ENCODE data around the gene ELAVL1. TPM values are rescaled to one million over a fixed set of nuclear protein-coding genes. Genes with fewer than 3 reads are reported as not detected.

Gene ELAVL1
- total RNA-seq, 1 experiment from 2014 or later, result 75.3 TPM

GRCh38 chr19:7986321-7987113 is 18.9 kb downstream of the ELAVL1 start:
- peak; percentile 71 for DNase-seq (ENCODE audit: low read depth)

DNA sequence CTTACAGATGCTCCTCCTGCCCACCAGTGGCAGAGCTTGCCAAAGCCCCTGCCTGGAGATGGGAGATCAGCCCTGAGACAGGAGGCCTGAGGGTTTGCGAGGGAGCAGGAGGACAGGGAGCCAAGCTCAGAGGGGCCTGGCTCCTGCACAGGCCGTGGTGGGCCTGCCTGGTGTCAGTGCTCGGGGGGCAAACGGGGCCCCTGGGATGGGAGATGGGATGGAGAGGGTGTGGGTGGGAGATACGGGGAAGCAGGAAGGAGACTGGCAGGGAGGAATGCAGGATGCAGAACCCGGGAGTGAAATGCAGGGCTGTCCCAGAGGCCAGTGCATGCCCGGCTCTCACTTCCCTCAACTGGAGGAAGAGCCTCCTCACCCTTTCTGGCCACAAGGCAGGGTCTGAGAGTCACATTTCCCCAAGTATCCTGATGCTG is 19.9 kb downstream of the ELAVL1 start:
- no peak for DNase-seq (ENCODE audit: low read depth)

GRCh38 chr19:7983995-7984837 is 21.2 kb downstream of the ELAVL1 start:
- no peak for DNase-seq (ENCODE audit: low read depth)

DNA sequence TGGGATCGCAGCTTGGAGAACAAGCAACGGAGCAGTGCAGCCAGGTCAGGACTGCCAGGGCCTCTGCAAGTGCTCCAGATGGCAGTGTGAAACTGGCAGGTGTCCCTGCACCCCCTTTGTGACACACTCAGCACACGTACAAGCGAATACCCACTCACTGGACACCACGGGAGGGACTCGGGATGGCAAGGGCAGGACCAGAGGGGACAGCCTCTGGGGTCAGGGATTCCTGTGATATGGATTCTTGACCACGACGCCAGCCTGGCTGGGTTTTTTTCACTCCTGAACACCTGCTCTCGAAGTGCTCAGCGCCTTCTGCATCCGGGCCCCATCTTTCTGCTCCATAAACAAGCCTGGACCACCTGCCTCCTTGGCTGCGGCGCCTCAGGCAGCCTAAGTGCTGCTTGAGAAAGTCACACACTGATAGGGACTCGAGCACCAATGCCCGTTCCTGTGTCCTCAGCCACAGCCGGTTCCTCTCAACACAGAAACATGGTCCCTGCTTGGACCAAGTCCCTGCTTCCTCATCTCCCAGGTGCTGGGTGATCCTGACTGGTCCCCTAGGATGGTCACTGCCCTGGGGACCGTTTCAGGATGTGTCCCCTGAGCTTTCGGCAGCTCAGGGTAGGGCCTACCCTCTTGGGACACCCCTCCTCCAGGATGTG is 22.0 kb downstream of the ELAVL1 start:
- DNase-seq (ENCODE audit: low read depth), result no peak

DNA sequence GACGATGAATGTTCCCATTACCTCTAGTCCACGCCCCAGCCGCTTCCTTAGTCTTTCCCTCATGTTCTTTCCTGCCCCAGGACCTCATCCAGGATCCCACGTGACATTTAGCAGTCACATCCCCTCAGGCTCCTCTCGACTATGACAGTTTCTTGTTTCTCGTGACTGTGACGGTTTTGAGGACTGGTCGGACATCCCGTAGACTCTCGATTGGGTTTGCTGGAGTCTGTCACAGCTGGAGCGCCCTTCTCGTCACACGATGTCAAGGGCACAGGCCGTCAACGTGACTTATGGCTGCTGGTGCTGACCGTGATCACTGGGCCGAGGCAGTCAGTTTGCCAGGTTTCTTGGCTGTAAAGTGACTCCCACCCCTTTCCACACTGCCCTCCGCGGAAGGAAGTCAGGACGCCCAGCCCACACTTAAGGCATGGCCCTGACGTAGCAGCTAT is 22.8 kb downstream of the ELAVL1 start:
- no peak for DNase-seq (ENCODE audit: low read depth)

DNA sequence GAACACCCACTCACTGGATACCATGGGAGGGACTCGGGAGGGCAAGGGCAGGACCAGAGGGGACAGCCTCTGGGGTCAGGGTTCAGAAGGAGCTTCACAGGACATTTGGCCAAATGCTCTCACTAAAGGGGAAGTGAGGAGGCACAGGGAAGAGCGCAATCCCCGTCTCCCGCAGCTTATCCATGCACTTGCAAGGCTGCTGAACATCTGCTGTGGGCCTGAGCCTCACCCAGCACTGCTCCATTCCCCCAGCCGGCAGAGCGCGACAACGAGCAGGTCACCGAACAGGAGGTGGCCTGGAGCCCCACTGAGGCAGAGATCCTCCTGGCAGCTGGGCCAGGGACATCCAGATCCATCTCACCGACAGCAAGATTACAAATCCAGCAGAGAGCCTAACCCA is 23.3 kb downstream of the ELAVL1 start:
- DNase-seq (ENCODE audit: low read depth), result no peak

DNA sequence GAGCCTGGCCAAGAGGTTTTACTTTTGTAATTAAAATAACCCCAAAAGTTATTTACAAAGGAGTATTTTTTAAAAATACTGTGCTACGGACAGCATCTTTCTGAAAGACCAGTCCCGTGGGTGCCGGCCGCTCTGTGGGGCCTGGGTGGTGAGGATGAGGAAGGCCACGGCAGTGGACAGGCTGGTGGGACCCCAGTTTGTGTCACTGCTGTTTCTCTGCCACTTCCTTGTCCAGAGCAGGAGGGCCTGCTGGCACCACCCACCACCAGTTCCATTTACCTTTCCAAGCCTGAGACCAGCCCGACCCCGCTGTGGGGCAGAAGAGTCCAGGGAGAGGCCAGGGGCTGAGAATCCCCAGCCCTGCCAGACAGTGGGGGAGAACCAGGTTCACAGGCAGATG is 23.8 kb downstream of the ELAVL1 start:
- DNase-seq (ENCODE audit: low read depth), result no peak

GRCh38 chr19:7981199-7981598 is 24.2 kb downstream of the ELAVL1 start:
- no peak for DNase-seq (ENCODE audit: low read depth)

DNA sequence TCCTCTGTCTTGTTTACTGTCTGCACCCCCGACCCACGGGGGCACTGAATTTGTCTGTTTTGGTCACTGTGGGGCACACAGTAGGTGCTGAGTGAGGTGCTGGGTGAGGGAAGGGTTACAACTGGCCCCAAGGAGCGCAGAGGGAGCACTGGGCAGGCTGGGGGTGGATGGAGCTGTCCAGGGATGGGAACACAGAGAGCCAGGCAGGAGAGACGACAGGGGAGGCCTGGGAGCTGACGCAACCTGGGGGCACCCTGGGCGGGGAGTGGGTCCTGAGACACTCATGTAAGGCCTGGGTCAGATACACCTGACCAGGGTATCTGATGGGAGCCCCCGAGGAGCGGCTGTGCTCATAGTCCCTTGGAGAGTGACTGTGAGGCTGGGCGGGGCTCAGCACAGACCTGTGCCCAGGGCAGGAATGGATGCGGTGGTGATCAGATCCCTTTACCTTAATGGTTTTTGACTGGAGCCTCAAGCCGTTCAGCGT is 24.8 kb downstream of the ELAVL1 start:
- no peak for DNase-seq (ENCODE audit: low read depth)

DNA sequence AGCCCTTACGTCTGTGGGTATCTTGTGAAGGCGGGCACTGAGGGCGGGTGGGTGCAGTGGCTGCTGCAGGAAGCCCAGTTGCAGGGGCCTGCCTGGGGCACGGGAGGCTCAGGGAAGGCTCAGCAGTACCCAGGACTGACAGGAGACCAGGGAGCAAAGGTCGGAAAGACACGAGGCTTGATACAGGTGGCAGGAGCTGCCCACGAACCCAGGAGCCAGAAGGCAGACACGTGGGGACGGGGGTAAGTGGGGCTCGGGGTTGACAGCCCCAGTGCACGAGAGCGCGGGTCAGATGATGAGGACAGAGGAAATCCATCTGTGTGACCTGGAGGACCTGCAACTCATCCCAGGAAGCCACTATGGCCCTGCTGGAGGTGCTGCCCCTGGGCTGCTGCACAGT is 25.3 kb downstream of the ELAVL1 start:
- no peak for DNase-seq (ENCODE audit: low read depth)

DNA sequence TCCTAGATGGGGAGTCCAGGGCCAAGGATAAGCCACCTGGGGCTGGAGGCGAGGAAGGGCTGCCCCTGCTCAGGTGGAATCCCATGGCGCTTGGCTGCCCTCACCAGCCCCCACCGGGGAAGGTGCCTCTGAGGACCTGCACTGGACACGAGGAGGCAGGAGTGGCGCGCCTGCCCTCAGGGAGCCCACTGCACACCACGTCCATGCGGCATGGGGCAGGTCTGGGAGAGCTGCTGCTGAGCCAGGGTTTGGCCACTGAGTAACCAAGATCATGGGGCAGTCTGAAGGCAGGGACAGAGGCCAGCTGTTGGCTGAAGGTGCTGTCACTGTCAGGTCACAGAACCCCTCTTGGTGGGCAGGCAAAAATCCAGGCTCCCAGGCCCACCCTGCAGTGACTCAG is 25.9 kb downstream of the ELAVL1 start:
- DNase-seq (ENCODE audit: low read depth), result no peak

DNA sequence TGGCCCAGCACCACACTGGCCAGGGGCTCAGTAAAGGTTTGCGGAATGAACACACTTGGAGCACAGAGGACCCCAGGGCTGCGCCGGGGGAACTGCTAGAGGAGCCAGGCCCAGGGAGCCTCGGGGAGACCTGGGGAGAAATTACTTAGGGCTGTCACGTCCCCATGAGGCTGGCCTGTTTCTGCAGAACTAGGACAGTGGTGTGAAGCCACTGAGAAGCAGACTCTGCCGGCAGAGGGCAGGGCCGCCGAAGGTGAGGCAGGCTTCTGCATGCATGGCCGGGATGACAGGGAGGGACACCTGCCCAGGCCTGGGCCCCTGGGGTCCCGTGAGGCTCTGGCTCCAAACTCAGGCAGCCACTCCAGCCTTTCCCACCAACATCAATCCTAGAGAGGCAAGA is 26.4 kb downstream of the ELAVL1 start:
- no peak for DNase-seq (ENCODE audit: low read depth)

- DNase-seq (ENCODE audit: low read depth), result peak; percentile 54
These were observed 27.1 kb downstream of the ELAVL1 start for GRCh38 chr19:7978179-7978825.

DNA sequence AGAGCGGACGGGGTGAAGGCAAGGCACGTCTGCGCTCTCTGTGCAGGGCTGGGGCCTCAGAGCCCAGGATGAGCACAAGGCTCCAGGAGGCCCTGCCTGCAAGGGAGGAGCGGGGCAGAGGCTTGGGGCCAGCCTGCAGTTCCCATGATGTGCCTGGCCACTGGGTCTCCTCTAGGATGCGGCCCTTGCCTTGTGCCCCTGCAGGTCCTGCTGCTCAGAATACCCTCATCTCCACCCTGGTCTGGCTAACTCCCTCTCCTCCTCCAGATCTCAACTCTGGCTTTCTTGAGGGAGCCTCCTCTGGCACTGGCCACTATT is 27.8 kb downstream of the ELAVL1 start:
- no peak for DNase-seq (ENCODE audit: low read depth)

DNA sequence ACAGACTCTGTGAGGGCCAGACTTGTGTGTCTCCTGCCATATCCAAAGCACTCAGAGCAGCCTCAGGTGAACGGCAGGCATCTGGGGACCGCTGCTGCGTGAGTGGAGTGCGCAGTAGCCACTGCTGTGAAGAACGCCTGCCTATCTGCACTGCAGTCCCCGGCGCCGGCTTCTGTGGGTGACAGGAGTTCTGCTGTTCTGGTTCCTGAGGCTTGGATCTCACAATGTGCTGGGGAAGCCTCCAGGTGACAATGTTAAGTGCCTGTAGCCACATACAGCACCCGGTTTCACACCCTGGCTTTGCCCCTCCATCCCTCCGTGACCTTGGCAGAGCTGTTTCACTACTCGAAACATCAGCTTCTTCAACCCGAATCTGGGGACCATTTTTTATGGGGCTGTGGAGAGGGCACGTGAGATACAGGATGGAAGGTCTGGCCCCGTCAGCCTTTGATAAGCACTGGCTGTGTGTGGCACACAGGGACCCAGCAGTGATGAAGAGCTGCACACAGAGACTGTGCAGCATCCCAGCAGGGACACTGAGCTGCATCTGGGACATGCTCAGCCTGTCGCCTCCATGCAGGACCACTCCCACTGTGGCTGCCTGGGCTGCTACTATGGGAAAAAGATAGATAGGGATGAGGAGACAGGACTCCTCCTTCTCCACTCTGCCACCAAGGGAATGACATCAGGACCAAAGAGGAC is 28.3 kb downstream of the ELAVL1 start:
- no peak for DNase-seq (ENCODE audit: low read depth)

- DNase-seq (ENCODE audit: low read depth), result no peak
These were observed 29.0 kb downstream of the ELAVL1 start for GRCh38 chr19:7976461-7976860.

DNA sequence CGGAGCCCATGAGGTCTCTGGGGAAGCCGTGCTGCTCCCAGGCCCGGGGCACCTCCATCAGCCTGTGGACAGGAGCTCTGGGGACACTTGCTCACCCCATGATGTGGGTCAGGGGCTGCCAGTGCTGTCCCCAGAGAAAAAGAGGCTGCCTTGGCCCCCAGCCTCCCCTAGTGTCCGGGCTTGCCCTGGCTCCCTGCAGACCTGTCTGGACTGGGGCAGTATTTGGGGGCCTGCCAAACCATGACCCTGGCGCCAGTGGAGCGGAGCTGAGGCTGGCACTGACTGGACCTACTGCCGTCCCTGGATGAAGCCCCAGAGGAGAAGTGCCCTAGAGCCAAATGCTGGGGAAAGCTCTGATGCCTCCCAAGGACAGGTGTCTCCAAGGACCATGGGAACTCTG is 30.4 kb downstream of the ELAVL1 start:
- DNase-seq (ENCODE audit: low read depth), result no peak

- DNase-seq (ENCODE audit: low read depth), result no peak
These were observed 31.6 kb downstream of the ELAVL1 start for GRCh38 chr19:7973883-7974282.

DNA sequence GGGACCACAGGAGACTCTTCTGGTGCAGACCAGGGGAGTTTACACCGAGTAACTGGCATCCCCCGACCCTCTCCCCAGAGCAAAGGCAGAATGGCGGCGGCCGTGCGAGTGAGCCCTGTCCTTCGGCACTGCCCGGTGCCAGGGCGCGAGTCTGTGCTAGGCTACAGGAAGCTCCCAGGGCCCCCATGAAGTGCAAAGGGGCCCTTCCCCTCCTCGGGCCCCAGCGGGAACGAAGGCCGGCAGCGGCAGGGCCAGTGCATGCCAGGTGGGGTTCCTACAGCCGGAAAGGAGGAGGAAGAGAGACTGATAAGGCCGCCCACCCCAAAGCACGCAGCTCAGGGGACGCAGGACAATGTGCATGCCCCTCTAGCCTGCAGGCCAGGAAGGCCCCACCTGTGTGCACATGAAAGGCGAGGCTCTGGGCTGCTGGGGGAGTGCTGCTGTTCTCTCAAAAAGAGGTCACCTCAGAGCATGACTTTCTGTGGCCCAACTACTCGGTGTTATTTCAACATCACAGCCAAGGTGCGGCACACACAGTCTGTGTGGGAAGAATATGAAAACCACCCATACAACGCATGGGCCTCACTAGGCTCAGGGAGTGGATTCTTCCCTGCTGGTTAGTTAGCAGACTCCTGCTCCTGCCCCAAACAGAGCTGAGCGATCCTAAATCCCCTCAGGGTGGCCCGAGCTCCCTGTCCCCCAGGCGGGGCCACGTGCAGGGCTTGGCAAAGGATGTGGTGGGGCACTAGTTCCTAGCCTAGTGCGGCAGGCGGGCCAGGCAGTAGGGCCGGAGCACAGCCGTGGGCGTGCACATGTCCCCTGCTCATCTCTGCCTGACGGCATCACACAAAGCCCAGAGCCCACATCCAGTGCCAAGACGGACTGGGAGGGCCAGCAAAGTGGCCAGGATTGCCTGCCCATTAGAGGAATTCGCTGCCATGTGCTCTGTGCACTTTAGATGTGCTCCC is 33.6 kb downstream of the ELAVL1 start:
- no peak for DNase-seq (ENCODE audit: low read depth)

Measured in M059J (cell line).